SK-N-SH treated with all-trans-retinoic acid at 6 μM for 48 hours (cell line): ENCODE results near the gene INSR.

Source experiments
- ATAC-seq: fragments of 200-7000 bp; cut with Tn5 transposase; 3 replicates; pipeline ENCODE4 v1.9.1; 2020; ENCODE audit warnings: mild to moderate bottlenecking, moderate library complexity
- CREB5 ChIP-seq: fragments of 250-450 bp; sonication (Bioruptor Pico); IDR thresholded peaks from 2 replicates; pipeline ENCODE4 v1.5.1; 2020; ENCODE audit warnings: low read depth, mild to moderate bottlenecking, moderate library complexity
- CSDC2 ChIP-seq: fragments of 250-450 bp; sonication (Bioruptor Pico); IDR thresholded peaks from 2 replicates; pipeline ENCODE4 v1.5.0; 2020; ENCODE audit warnings: mild to moderate bottlenecking, moderate library complexity
- ESRRG ChIP-seq: fragments of 250-450 bp; sonication (Bioruptor Pico); IDR thresholded peaks from 2 replicates; pipeline ENCODE4 v1.6.1; 2021; ENCODE audit warnings: mild to moderate bottlenecking
- GLIS3 ChIP-seq: fragments of 250-450 bp; sonication (Bioruptor Pico); IDR thresholded peaks from 2 replicates; pipeline ENCODE4 v1.5.0; 2020; ENCODE audit warnings: mild to moderate bottlenecking, moderate library complexity
- ISL1 ChIP-seq: fragments of 250-450 bp; sonication (Bioruptor Pico); IDR thresholded peaks from 2 replicates; pipeline ENCODE4 v2.1.2; 2022; ENCODE audit warnings: mild to moderate bottlenecking, moderate library complexity
- OSR1 ChIP-seq: fragments of 250-450 bp; sonication (Bioruptor Pico); IDR thresholded peaks from 2 replicates; pipeline ENCODE4 v1.8.0; 2022; ENCODE audit warnings: moderate library complexity, mild to moderate bottlenecking, inconsistent platforms
- PATZ1 ChIP-seq: fragments of 250-450 bp; sonication (Bioruptor Pico); IDR thresholded peaks from 2 replicates; pipeline ENCODE4 v1.8.0; 2020; ENCODE audit warnings: mild to moderate bottlenecking, moderate library complexity, borderline replicate concordance
- PPARA ChIP-seq: fragments of 250-450 bp; sonication (Bioruptor Pico); IDR thresholded peaks from 2 replicates; pipeline ENCODE4 v1.5.0; 2020; ENCODE audit warnings: mild to moderate bottlenecking, borderline replicate concordance
- SNAI2 ChIP-seq: fragments of 250-450 bp; sonication (Bioruptor Pico); IDR thresholded peaks from 2 replicates; pipeline ENCODE4 v1.5.0; 2020; ENCODE audit warnings: mild to moderate bottlenecking, moderate library complexity
- TSHZ2 ChIP-seq: fragments of 250-450 bp; sonication (Bioruptor Pico); IDR thresholded peaks from 2 replicates; pipeline ENCODE4 v1.5.0; 2020; ENCODE audit warnings: mild to moderate bottlenecking, moderate library complexity
- ZC3H10 ChIP-seq: fragments of 250-450 bp; sonication (Bioruptor Pico); IDR thresholded peaks from 2 replicates; pipeline ENCODE4 v1.5.1; 2021; ENCODE audit warnings: mild to moderate bottlenecking, moderate library complexity
- ZFP30 ChIP-seq: fragments of 450-650 bp; formaldehyde crosslinking; IDR thresholded peaks from 2 replicates; pipeline ENCODE4 v1.5.0; 2022; ENCODE audit warnings: mild to moderate bottlenecking, moderate library complexity
- ZNF70 ChIP-seq: fragments of 450-650 bp; formaldehyde crosslinking; IDR thresholded peaks from 2 replicates; pipeline ENCODE4 v1.5.0; 2020; ENCODE audit warnings: mild to moderate bottlenecking, moderate library complexity
- TF ChIP-seq, protein P1 (sequence below): fragments of 250-450 bp; sonication (Bioruptor Pico); IDR thresholded peaks from 2 replicates; pipeline ENCODE4 v1.5.1; 2021; ENCODE audit warnings: mild to moderate bottlenecking, moderate library complexity
- TF ChIP-seq, protein P2 (sequence below): fragments of 250-450 bp; sonication (Bioruptor Pico); IDR thresholded peaks from 2 replicates; pipeline ENCODE4 v1.8.0; 2021; ENCODE audit warnings: low read depth, mild to moderate bottlenecking, moderate library complexity, borderline replicate concordance

The INSR gene

GRCh38 chr19:7258840-7259395 is 35.3 kb downstream of the INSR start:
- no peak for TF ChIP-seq GLIS3 (CRISPR knock-in tag)
- ATAC-seq: no peak

DNA sequence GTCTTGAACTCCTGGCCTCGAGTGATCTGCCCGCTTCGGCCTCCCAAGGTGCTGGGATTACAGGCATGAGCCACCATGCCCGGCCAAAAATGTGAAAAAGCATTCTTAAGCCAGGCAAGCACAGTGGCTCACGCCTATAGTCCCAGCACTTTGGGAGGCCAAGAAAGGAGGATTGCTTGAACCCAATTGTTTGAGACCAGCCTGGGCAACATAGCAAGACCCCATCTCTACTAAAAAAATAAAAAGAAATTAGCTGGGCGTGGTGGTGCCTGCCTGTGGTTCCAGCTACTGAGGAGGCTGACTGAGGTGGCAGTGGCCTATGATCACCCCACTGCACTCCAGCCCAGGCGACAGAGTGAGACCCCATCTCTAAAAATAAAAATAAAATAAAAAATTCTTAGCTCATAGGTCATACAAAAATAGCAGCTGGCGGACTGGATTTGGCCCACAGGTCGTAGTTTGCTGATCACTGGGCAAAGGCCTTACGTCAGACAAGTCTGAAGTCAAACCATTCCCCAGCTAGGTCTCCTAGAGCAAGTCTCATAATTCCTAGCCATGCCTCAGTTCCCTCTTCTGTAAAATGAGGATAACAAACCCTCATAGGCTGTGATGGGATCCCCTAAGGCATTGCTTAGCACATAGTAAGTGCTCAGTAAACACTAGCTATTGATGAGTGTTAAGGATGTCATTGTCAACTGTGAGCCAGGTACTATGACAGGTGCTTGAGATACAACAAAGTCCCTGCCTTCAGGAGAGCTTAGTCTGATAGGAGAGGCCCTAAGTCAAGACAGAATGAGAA is 36.0 kb downstream of the INSR start:
- no peak for TF ChIP-seq ZNF70 (CRISPR knock-in tag)
- TF ChIP-seq CREB5 (CRISPR knock-in tag): no peak
- no peak for TF ChIP-seq PPARA
- TF ChIP-seq ISL1 (CRISPR knock-in tag): no peak
- TF ChIP-seq, protein P1, sequence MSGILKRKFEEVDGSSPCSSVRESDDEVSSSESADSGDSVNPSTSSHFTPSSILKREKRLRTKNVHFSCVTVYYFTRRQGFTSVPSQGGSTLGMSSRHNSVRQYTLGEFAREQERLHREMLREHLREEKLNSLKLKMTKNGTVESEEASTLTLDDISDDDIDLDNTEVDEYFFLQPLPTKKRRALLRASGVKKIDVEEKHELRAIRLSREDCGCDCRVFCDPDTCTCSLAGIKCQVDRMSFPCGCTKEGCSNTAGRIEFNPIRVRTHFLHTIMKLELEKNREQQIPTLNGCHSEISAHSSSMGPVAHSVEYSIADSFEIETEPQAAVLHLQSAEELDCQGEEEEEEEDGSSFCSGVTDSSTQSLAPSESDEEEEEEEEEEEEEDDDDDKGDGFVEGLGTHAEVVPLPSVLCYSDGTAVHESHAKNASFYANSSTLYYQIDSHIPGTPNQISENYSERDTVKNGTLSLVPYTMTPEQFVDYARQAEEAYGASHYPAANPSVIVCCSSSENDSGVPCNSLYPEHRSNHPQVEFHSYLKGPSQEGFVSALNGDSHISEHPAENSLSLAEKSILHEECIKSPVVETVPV: no peak
- no peak for TF ChIP-seq ESRRG (CRISPR knock-in tag)
- TF ChIP-seq ZC3H10 (CRISPR knock-in tag): no peak
- no peak for TF ChIP-seq ZFP30
- no peak for TF ChIP-seq GLIS3 (CRISPR knock-in tag)
- no peak for TF ChIP-seq TSHZ2 (CRISPR knock-in tag)
- TF ChIP-seq PATZ1: no peak
- ATAC-seq: no peak

DNA sequence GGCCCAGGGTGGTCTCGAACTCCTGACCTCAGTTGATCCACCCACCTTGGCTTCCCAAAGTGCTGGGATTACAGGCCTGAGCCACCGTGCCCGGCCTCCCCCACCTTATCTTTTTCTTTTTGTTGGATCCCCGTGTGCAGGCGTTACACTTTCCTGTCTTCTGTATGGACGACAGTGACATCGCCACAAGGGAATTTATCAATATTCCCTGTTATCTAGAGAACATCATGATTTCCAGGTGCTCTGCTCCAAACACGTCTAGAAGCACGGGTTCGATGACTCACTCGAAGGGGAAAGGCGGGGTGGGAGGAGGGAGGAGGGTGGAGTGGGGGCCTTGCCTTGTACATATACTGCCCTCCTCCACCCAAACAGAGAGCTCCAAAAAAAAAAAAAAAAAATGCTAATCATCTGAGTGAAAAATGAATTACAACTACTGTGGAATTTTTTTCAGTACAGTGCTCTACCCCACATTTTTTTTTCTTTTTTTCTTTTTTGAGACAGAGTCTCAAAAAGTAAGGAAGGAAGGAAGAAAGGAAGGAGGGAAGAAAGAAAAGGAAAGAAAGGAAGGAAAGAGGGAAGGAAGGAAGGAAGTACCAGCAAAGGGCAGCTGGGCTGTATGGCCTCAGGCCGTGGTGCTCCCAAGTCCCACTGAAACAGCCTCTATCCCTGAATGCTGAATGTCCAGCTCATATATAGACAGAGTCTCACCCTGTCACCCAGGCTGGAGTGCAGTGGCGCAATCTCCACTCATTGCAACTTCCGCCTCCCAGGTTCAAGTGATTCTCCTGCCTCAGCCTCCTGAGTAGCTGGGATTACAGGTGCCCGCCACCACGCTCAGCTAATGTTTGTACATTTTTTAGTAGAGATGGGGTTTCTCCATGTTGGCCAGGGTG is 36.8 kb downstream of the INSR start:
- TF ChIP-seq PATZ1 (peak; percentile 26; the same call in 1 of the 2 replicates), SNAI2 (CRISPR knock-in tag) (no peak), CREB5 (CRISPR knock-in tag) (peak; percentile 45; the same call in 1 of the 2 replicates)

DNA sequence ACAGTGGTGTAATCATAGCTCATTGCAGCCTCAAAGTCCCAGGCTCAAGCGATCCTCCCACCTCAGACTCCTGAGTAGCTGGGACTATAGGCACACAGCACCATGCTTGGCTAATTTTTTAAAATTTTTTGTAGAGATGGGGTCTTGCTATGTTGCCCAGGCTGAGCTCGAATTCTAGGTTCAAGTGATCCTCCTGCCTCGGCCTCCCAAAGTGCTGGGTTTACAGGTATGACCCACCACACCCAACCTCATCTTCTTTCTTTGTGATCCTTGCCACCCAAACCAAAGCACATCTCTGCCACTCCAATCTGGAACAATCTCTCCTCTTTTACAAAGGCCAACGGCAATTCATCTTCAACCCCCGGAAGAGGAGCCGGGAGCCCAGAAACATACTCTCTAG is 38.6 kb downstream of the INSR start:
- ATAC-seq: no peak
- no peak for TF ChIP-seq ISL1 (CRISPR knock-in tag)
- TF ChIP-seq, protein P2, sequence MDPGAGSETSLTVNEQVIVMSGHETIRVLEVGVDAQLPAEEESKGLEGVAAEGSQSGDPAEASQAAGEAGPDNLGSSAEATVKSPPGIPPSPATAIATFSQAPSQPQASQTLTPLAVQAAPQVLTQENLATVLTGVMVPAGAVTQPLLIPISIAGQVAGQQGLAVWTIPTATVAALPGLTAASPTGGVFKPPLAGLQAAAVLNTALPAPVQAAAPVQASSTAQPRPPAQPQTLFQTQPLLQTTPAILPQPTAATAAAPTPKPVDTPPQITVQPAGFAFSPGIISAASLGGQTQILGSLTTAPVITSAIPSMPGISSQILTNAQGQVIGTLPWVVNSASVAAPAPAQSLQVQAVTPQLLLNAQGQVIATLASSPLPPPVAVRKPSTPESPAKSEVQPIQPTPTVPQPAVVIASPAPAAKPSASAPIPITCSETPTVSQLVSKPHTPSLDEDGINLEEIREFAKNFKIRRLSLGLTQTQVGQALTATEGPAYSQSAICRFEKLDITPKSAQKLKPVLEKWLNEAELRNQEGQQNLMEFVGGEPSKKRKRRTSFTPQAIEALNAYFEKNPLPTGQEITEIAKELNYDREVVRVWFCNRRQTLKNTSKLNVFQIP (CRISPR knock-in tag): no peak
- no peak for TF ChIP-seq TSHZ2 (CRISPR knock-in tag)
- no peak for TF ChIP-seq OSR1
- no peak for TF ChIP-seq CSDC2
- TF ChIP-seq, protein P1: no peak

More for the DNA sequence above, 36.8 kb downstream of the INSR start:
- ATAC-seq: no peak
